Medulla oblongata (tissue), 1 donor: Measurements from ENCODE around the gene SIN3A.
"Not testable (repeated sequence)": the region's sequence is repeated elsewhere in the genome, so short reads cannot be mapped to it uniquely, and the experiment has no call there.

ENCODE experiments used
- DNase-seq: peaks from one replicate; pipeline ENCODE4 v3.0.0-alpha.2; 2015; ENCODE audit errors: extremely low spot score

Gene SIN3A

DNA sequence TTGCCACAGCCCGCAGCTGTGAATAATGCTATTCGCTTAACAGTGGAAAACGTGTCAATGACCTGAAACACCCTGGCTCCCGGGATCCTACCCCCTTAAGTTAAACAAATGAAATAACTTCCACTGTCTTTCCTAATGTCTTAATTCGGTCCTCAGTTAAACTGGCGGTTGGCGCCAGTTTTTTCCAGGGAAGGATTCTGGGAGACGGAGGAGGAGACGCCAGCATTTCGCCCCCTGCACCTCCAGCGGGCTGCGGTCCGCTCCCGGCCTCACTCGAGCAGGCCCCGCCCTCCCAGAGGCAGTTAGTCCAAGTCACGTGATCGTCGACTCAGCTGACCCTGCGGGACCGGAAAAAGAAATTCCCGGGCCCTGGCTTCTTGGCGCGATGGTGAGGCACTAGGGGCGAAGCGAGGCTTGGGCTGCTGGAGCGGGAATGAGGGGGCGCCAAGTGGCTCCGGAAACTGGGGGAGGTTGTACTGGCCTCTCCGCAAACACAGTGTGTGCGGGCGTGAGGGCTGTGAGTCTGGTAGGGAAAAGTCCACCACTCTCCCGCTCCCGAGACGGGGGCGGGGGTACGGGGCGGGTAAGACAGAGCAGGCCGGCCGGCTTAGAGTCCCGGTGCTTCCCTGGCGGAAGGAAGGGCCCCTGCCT lies 115.7 kb downstream of the SIN3A start, which contains the start of gene COMMD4:
COMMD4 (plus strand) TSS at position 359 of the 651 bp plus-strand sequence; CDS start at position 386, 27 bp downstream.
- peak; percentile 97 for DNase-seq

- DNase-seq = peak; percentile 4
Observed at GRCh38 chr15:75335313-75335704, 116.2 kb downstream of the SIN3A start.

GRCh38 chr15:75333654-75334419 lies 117.7 kb downstream of the SIN3A start:
- DNase-seq = not testable (repeated sequence)

GRCh38 chr15:75332093-75332492 lies 119.4 kb downstream of the SIN3A start:
- not testable (repeated sequence) for DNase-seq

DNA sequence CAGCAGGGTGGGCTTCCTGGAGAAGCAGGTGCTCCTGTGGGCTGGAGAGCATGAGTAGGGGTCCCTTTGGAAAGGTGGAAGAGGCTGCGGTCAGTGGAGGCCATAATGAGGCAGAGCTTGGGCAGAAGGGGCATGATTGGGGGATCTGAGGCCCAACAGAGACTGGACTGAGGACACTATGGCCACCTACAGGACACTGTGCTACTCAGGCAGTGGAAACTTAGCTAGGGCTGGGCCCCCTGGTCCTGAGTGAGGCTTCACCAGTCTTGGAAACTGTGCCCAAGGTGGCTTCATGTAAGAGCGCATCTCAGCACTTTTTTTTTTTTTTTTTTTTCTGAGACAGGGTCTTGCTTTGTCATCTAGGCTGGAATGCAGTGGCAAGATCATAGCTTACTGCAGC lies 121.9 kb downstream of the SIN3A start:
- DNase-seq = no peak

DNA sequence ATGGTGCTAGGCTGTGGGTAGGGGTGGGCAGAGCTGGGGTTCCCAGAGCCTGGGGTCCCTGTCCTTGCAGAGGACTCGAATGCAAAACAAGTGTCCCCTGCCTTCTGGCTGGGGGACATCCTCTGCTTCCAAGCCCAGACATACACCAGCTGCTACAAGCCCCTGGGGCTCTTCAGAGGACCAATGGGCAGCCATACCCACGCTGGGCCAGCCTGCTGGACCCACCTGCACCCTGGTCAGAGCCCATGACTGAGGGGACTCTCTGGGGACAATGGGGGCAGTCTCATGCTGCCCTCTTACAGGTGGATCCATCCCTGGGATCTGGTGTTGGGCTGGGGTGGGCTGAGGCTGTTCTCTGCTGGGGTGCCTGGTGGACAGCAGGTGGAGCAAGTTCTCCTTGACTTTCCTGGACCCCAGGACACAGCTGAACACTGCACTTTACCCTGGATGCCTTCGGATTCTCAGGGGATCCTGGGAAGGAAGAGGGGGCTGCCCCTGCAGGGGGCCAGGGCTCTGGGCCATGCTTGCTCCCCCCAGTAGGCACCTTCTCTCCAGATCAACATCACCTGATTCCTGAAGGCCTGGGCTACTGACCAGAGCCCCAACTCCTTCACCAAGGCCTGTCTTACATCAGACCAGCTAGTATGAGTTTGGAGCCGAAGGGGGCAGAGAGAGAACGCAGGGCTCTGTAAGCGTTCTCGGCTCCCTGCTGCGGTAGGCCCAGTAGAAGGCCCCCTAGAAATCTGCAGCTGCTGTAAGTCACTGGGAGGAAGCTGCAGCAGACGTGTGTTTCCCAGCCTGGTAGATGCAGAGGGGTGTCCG lies 122.8 kb downstream of the SIN3A start:
- no peak for DNase-seq

DNA sequence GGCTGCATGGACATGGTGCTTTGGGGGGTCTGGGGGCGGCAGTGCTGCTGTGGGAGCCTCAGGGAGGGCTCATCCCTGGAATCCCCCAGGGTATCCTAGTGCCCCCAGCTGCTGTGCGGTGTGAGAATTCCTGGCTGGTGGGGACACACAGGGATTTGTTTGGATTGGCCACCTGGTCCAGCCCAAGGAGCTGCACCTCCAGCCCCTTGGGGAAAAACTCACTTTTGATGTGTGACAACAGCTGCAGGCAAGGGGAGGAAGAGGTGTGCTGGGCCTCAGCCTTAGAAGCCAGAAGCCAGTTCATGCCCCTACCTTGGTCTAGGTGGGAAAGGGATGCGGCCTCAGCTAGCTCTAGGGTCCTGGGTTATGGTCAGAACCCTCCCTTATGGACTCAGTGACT lies 124.0 kb downstream of the SIN3A start:
- DNase-seq = no peak

- DNase-seq = no peak
Observed at GRCh38 chr15:75327005-75327404, 124.5 kb downstream of the SIN3A start.

GRCh38 chr15:75325922-75326321 lies 125.6 kb downstream of the SIN3A start:
- no peak for DNase-seq

- no peak for DNase-seq
Observed at GRCh38 chr15:75321711-75322110, 129.8 kb downstream of the SIN3A start.
